SK-N-SH (cell line): ENCODE measurements around the gene TTC28.

Source experiments
- ELF1 ChIP-seq: IDR thresholded peaks from 2 replicates; pipeline ENCODE4 v1.4.0; 2012
- GABPA ChIP-seq: IDR thresholded peaks from 2 replicates; pipeline ENCODE4 v1.4.0; 2012; ENCODE audit warnings: low read depth, mild to moderate bottlenecking
- MXI1 ChIP-seq: IDR thresholded peaks from 2 replicates; pipeline ENCODE4 v1.6.1; 2012; ENCODE audit warnings: mild to moderate bottlenecking, low read depth, low read length, improper control_type of control experiment
- POLR2AphosphoS5 ChIP-seq: IDR thresholded peaks from 2 replicates; pipeline ENCODE4 v1.6.1; 2012; ENCODE audit warnings: low read depth, low read length
- RAD21 ChIP-seq: IDR thresholded peaks from 2 replicates; pipeline ENCODE4 v1.6.1; 2012; ENCODE audit warnings: mild to moderate bottlenecking, low read length
- TAF1 ChIP-seq: IDR thresholded peaks from 2 replicates; pipeline ENCODE4 v1.6.1; 2012; ENCODE audit warnings: low read depth, mild to moderate bottlenecking, low read length, moderate library complexity, borderline replicate concordance
- TCF12 ChIP-seq: IDR thresholded peaks from 2 replicates; pipeline ENCODE4 v1.4.0; 2012
- USF1 ChIP-seq: IDR thresholded peaks from 2 replicates; pipeline ENCODE4 v1.4.0; 2012; ENCODE audit warnings: low read depth, borderline replicate concordance
- TF ChIP-seq, protein P1 (sequence below): IDR thresholded peaks from 2 replicates; pipeline ENCODE4 v1.6.1; 2012; ENCODE audit warnings: mild to moderate bottlenecking, low read depth, low read length, moderate library complexity
- TF ChIP-seq, protein P2 (sequence below): fragments of 200-600 bp; sonication (generic); IDR thresholded peaks from 2 replicates; pipeline ENCODE4 v1.6.1; 2017; ENCODE audit warnings: antibody characterized with exemption, mild to moderate bottlenecking, moderate library complexity

DNA sequence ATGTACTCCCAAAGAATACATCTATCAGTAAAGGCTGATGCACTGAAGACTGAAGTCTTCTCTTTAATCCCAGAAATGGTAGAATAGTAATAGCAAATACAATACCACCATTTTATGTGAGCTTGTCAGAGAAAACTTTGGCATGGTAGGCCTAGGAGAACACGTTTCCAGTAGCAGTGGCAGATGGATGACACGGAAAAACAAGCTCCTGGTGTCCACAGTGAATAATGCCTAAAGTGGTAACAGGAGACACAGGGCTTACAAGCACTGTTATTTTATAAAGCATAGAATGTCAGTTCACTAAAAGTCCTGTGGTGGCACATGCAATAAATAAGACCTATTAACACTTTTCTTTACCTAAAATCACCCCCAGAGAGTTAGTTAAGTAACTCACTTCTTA is 277.6 kb downstream of the TTC28 start:
- TF ChIP-seq MXI1: no peak
- TF ChIP-seq, protein P1, sequence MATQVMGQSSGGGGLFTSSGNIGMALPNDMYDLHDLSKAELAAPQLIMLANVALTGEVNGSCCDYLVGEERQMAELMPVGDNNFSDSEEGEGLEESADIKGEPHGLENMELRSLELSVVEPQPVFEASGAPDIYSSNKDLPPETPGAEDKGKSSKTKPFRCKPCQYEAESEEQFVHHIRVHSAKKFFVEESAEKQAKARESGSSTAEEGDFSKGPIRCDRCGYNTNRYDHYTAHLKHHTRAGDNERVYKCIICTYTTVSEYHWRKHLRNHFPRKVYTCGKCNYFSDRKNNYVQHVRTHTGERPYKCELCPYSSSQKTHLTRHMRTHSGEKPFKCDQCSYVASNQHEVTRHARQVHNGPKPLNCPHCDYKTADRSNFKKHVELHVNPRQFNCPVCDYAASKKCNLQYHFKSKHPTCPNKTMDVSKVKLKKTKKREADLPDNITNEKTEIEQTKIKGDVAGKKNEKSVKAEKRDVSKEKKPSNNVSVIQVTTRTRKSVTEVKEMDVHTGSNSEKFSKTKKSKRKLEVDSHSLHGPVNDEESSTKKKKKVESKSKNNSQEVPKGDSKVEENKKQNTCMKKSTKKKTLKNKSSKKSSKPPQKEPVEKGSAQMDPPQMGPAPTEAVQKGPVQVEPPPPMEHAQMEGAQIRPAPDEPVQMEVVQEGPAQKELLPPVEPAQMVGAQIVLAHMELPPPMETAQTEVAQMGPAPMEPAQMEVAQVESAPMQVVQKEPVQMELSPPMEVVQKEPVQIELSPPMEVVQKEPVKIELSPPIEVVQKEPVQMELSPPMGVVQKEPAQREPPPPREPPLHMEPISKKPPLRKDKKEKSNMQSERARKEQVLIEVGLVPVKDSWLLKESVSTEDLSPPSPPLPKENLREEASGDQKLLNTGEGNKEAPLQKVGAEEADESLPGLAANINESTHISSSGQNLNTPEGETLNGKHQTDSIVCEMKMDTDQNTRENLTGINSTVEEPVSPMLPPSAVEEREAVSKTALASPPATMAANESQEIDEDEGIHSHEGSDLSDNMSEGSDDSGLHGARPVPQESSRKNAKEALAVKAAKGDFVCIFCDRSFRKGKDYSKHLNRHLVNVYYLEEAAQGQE: no peak
- TF ChIP-seq, protein P2, sequence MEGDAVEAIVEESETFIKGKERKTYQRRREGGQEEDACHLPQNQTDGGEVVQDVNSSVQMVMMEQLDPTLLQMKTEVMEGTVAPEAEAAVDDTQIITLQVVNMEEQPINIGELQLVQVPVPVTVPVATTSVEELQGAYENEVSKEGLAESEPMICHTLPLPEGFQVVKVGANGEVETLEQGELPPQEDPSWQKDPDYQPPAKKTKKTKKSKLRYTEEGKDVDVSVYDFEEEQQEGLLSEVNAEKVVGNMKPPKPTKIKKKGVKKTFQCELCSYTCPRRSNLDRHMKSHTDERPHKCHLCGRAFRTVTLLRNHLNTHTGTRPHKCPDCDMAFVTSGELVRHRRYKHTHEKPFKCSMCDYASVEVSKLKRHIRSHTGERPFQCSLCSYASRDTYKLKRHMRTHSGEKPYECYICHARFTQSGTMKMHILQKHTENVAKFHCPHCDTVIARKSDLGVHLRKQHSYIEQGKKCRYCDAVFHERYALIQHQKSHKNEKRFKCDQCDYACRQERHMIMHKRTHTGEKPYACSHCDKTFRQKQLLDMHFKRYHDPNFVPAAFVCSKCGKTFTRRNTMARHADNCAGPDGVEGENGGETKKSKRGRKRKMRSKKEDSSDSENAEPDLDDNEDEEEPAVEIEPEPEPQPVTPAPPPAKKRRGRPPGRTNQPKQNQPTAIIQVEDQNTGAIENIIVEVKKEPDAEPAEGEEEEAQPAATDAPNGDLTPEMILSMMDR: no peak
- no peak for TF ChIP-seq TAF1
- no peak for TF ChIP-seq RAD21
- no peak for TF ChIP-seq TCF12
- no peak for TF ChIP-seq POLR2AphosphoS5
- no peak for TF ChIP-seq GABPA
- no peak for TF ChIP-seq ELF1
- no peak for TF ChIP-seq USF1
